ENCODE data around the gene DHDH. TPM values are rescaled to one million over a fixed set of nuclear protein-coding genes. Genes with fewer than 3 reads are reported as not detected.

The DHDH gene
- total RNA-seq, 1 experiment from 2014 or later = 3.3 TPM

DNA sequence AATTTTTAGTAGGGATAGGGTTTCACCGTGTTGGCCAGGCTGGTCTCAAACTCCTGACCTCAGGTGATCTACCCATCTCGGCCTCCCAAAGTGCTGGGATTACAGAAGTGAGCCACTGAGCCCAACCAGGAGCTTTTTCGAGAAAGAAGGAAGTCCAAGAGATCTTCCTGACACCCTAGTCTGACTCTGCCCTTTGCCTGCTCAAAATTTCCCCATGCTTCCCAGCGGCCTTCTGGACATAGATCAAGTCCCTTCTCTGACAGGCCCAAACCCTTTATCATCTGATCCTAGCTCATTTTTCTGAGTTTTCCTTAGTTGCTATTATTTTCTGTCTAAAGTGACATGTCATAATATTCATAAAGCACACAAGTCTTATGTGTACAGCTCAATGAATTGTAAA, 19.6 kb downstream of the DHDH start:
- Histone ChIP-seq H3K27me3 (replicated peaks; ENCODE audit: control insufficient read depth, insufficient read depth, low read length) (no peaks in the 10 kb centered on the region), H3K4me1 (peaks cover 8% of the 10 kb centered on the region), H3K36me3 (ENCODE audit: control insufficient read depth, insufficient read depth, low read length) (peaks cover 2% of the 10 kb centered on the region; the same call in 1 of the 2 replicates), H3K9me3 (peaks cover 2% of the 10 kb centered on the region; the same call in 1 of the 2 replicates), H3K4me3 (ENCODE audit: low read depth, low read length) (no peak overlapping the region)
- no peaks in the 10 kb centered on the region for H3K27me3 Mint-ChIP-seq (ENCODE audit: insufficient read depth, unreplicated experiment)
- CTCF ChIA-PET = interaction anchor here (0.7 kb wide), 1 partner anchor 20 kb away, joined by 3 read pairs; the partner anchor contains the start of gene DHDH
- H3K27ac Mint-ChIP-seq (ENCODE audit: unreplicated experiment) = no peak overlapping the region
- peaks cover 39% of the 10 kb centered on the region for H3K36me3 Mint-ChIP-seq (ENCODE audit: insufficient read depth, unreplicated experiment)
- peaks cover 6% of the 10 kb centered on the region for H3K4me1 Mint-ChIP-seq (ENCODE audit: low read depth, unreplicated experiment)
- no peak for DNase-seq
- intact Hi-C loops (cut with micrococcal nuclease; ENCODE audit: unreplicated experiment) = no loop called here
- POLR2A ChIA-PET = interaction anchor here (1.0 to 1.1 kb wide), 2 partner anchors 10 to 20 kb away, joined by 3 to 5 read pairs; partner anchors contain the start of gene DHDH
- H3K4me3 Mint-ChIP-seq (ENCODE audit: unreplicated experiment) = no peak overlapping the region
- peaks cover 10% of the 10 kb centered on the region for H3K9me3 Mint-ChIP-seq (ENCODE audit: unreplicated experiment)
- no peak for TF ChIP-seq CTCF (IDR thresholded peaks at IDR 0.05; ENCODE audit: insufficient read depth in 1 of 2, low read depth in 1 of 2, low read length in 1 of 2, severe bottlenecking in 1 of 2, unreplicated experiment in 1 of 2)
- BruUV-seq (replicated peaks) = no TSS peak

- DNase-seq = no peak
- TSS peak; percentile 82 for BruUV-seq (replicated peaks)
- H3K4me3 Mint-ChIP-seq (ENCODE audit: unreplicated experiment) = peak overlapping the region; percentile 85
Observed at GRCh38 chr19:48953990-48954594, 20.6 kb downstream of the DHDH start.

More at GRCh38 chr19:48953990-48954594, 20.6 kb downstream of the DHDH start:
- H3K36me3 ChIP-seq (ENCODE audit: control insufficient read depth, insufficient read depth, low read length) = peaks cover 2% of the 10 kb centered on the region; the same call in 1 of the 2 replicates
- H3K27me3 ChIP-seq (replicated peaks; ENCODE audit: control insufficient read depth, insufficient read depth, low read length) = no peaks in the 10 kb centered on the region
- intact Hi-C loops (cut with micrococcal nuclease; ENCODE audit: unreplicated experiment) = loop anchor here (1.0 to 2.0 kb wide), 2 partner anchors 21 to 53 kb away; partner anchors contain the start of genes DHDH and NUCB1
- H3K36me3 Mint-ChIP-seq (ENCODE audit: insufficient read depth, unreplicated experiment) = peaks cover 42% of the 10 kb centered on the region
- ChIA-PET POLR2A (interaction anchor here (0.6 to 1.3 kb wide), 9 partner anchors 10 to 174 kb away, joined by 3 to 12 read pairs (median 4); partner anchors contain the start of genes NUCB1 and PPP1R15A), CTCF (interaction anchor here (0.7 to 1.5 kb wide), 6 partner anchors 17 to 621 kb away, joined by 3 to 10 read pairs (median 4); partner anchors contain the start of genes GYS1, LIN7B and RUVBL2)
- no peak for TF ChIP-seq CTCF (IDR thresholded peaks at IDR 0.05; ENCODE audit: insufficient read depth in 1 of 2, low read depth in 1 of 2, low read length in 1 of 2, severe bottlenecking in 1 of 2, unreplicated experiment in 1 of 2)
- no peaks in the 10 kb centered on the region for H3K27me3 Mint-ChIP-seq (ENCODE audit: insufficient read depth, unreplicated experiment)
- no peaks in the 10 kb centered on the region for H3K9me3 ChIP-seq
- H3K4me3 ChIP-seq (ENCODE audit: low read depth, low read length) = peak overlapping the region; percentile 70
- H3K9me3 Mint-ChIP-seq (ENCODE audit: unreplicated experiment) = peaks cover under 1% of the 10 kb centered on the region
- peaks cover 8% of the 10 kb centered on the region for H3K4me1 ChIP-seq
- peak overlapping the region; percentile 91 for H3K27ac Mint-ChIP-seq (ENCODE audit: unreplicated experiment)
- H3K4me1 Mint-ChIP-seq (ENCODE audit: low read depth, unreplicated experiment) = peaks cover 6% of the 10 kb centered on the region
